Measurements from ENCODE around the gene SLC39A13. TPM values are rescaled to one million over a fixed set of nuclear protein-coding genes. Genes with fewer than 3 reads are reported as not detected.
A peak's percentile ranks its signal among the peaks of the same experiment; 100 is the strongest.

Gene SLC39A13
- total and polyA plus RNA-seq, 12 donors, result 8.2 to 92.9 (median 58.6) TPM

DNA sequence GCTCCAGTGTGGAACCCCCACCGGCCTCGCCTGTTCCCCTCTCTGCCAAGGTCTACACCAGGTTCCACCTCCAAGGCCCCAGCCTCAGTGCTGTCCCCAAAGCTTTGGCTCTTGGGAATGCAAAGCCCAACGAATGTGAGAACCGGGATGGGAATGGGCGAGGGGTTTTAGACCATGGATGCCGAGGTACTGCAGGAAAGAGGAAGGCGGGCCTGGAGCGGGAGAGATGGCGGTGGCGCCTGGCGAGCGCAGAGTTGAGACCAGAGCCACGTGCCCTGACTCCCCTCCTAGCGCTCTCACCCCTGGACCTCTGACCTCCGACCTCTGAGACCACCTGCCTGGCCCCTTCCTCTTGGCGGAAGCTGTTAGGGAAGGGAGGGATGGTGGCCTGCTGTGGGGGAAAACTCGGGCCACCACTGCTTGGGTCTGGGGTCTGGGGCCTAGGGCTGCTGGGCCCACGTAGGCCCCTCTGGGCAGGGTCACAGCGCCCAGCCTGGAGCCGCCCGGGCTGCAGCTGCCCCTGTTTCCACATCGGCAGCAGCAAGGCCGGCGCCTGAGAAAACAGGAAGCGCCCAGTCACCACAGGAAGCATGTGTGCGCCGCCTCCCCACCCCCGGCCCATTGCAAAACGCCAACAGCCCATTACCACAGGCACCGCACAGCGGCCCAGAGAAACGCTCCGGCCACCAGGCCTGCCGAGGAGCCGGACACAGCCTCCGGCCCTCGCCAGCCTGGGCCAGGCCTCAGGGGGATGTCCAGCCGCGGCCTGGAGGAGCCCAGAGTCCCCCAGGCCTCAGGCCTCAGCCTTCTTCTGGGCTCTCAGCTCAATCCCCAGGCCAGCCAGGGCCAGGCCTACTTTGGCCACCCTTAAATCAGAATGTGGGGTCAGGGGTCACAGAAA lies 13.8 kb upstream of the SLC39A13 start:
- H3K4me3 ChIP-seq, result peak overlapping the region in 1 of 4 donors; percentile 34
- 67 to 78% (median 68%) methylated on average over 14 to 39 of the region's 39 CpGs for WGBS, 4 donors

DNA sequence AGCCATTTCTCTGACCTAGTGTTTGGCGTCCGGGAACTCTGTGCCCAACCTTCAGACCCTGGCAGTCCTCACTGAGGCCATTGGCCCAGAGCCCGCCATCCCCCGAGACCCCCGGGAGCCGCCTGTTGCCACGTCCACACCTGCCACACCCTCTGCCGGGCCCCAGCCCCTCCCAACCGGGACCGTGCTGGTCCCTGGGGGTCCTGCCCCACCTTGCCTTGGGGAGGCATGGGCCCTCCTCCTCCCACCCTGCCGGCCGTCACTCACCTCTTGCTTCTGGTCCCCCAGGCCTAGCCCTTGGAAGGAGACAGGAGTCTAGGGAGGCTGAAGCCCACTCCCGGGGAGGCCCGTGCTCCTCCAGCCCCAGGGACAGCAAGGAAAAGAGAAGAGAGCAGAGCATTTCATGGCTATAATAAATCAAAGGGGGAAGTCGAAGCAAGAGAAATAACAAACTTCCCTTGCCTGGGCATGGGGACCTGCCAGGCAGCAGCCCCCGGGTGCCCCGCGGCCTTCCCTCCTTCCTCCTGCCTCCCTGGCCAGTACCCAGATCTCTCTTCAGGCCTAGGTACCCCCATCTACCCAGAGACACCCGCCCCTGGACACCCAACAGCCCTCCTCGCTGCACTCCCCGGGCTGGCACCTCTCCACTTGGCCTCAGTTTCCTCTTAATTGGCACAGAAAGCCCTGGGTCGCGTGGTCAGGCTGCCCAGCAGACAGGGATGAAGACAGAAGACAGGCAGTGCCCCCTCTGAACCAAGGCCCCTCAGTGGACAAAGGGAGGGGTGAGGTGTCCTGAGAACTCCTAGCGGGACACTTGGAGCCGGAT lies 13.0 kb upstream of the SLC39A13 start:
- intact Hi-C loops (cut with DNase I), result no loop called here
- H3K27ac ChIP-seq, result peak overlapping the region; percentile 75 to 96 (median 86)
- TF ChIP-seq POLR2A (IDR thresholded peaks at IDR 0.05) (no peak), CTCF (IDR thresholded peaks at IDR 0.05) (no peak)
- no peaks in the 10 kb centered on the region for H3K36me3 ChIP-seq (replicated peaks in 1 of 2)
- 67 to 74% (median 73%) methylated on average over 18 to 25 of the region's 25 CpGs for WGBS, 4 donors
- H3K9me3 ChIP-seq (replicated peaks in 1 of 3), result no peaks in the 10 kb centered on the region
- DNase-seq, result no peak
- peaks cover 6 to 7% of the 10 kb centered on the region in 2 donors for H3K4me1 ChIP-seq (replicated peaks in 1 of 2)
- H3K4me3 ChIP-seq, result peak overlapping the region in 1 of 4 donors; percentile 11
- H3K27me3 ChIP-seq, result no peaks in the 10 kb centered on the region

More for the DNA sequence above, 13.8 kb upstream of the SLC39A13 start:
- H3K9me3 ChIP-seq (replicated peaks in 1 of 3), result no peaks in the 10 kb centered on the region
- TF ChIP-seq CTCF (IDR thresholded peaks at IDR 0.05) (no peak), POLR2A (IDR thresholded peaks at IDR 0.05) (peak in 1 of 2 donors; percentile 31)
- no peaks in the 10 kb centered on the region for H3K27me3 ChIP-seq
- H3K27ac ChIP-seq, result peak overlapping the region; percentile 75 to 96 (median 86)
- no peaks in the 10 kb centered on the region for H3K4me1 ChIP-seq (replicated peaks in 1 of 2)
- intact Hi-C loops (cut with DNase I), result no loop called here
- DNase-seq, result peak in 4 of 7 donors; percentile 64 to 75 (median 66)
- no peaks in the 10 kb centered on the region for H3K36me3 ChIP-seq (replicated peaks in 1 of 2)

DNA sequence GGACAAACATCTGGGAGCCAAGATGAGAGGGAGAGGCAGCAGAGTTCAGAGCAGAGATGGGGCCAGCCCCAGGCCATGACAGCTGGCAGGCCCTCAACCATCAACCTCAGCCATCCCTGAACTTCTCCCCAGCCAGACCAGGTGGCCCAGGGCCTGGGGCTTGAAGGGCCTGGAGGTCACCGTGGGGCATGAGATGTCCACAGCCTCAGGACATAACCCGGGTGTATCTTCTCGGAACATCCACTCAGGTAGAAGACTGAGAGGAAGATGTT lies 12.4 kb upstream of the SLC39A13 start:
- Histone ChIP-seq H3K36me3 (replicated peaks in 1 of 2) (no peaks in the 10 kb centered on the region), H3K4me1 (replicated peaks in 1 of 2) (peaks cover 12% of the 10 kb centered on the region in 2 donors), H3K4me3 (no peak overlapping the region), H3K27me3 (no peaks in the 10 kb centered on the region), H3K9me3 (replicated peaks in 1 of 3) (no peaks in the 10 kb centered on the region), H3K27ac (peak overlapping the region in 3 of 5 donors; percentile 75 to 96 (median 86))
- DNase-seq, result no peak
- intact Hi-C loops (cut with DNase I), result no loop called here
- TF ChIP-seq CTCF (IDR thresholded peaks at IDR 0.05), result no peak
- TF ChIP-seq POLR2A (IDR thresholded peaks at IDR 0.05), result no peak
- WGBS, 4 donors, result 90 to 93% (median 90%) methylated on average over 2 to 3 of the region's 3 CpGs

DNA sequence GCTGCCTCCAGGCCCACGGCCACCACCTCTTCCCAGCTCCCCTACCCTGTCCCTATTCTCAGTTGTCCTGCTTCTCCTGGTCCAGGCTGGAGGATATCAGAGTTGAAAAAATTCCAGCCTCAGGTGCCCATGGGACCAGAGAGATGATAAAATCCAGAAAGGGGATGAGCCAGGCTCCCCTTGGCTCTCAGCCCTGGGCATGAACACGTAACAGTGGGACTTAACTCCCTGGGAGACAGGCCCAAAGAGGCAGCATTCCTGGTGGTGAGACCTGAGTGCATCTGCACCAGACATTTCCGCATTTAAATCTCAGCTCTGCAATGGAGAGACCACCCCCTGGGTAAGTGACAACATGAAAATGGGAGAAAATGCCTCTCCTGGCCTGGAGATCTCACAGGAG lies 10.4 kb upstream of the SLC39A13 start:
- Histone ChIP-seq H3K9me3 (replicated peaks in 1 of 3) (no peaks in the 10 kb centered on the region), H3K4me3 (no peak overlapping the region), H3K27me3 (no peaks in the 10 kb centered on the region), H3K36me3 (replicated peaks in 1 of 2) (no peaks in the 10 kb centered on the region), H3K27ac (no peak overlapping the region), H3K4me1 (replicated peaks in 1 of 2) (peaks cover 16% of the 10 kb centered on the region in 2 donors)
- no peak for DNase-seq
- intact Hi-C loops (cut with DNase I), result no loop called here
- WGBS, 4 donors, result 89 to 96% (median 90%) methylated on average over 3 of the region's 3 CpGs
- TF ChIP-seq POLR2A (IDR thresholded peaks at IDR 0.05) (no peak), CTCF (IDR thresholded peaks at IDR 0.05) (no peak)
